DND-41 (cell line): ENCODE measurements around the gene MAP2K4.

Experiments used
- CTCF ChIP-seq: IDR thresholded peaks from 2 replicates; pipeline ENCODE4 v1.5.1; 2012; ENCODE audit warnings: borderline replicate concordance, low read length, moderate library complexity, mild to moderate bottlenecking; ENCODE audit not compliant: poor library complexity, severe bottlenecking; ENCODE audit errors: extremely low read depth
- EZH2 ChIP-seq: IDR thresholded peaks from 3 replicates; pipeline ENCODE4 v1.6.1; 2012; ENCODE audit warnings: borderline replicate concordance, low read depth, mild to moderate bottlenecking, moderate library complexity, low read length, inconsistent platforms; ENCODE audit not compliant: severe bottlenecking

GRCh38 chr17:12043702-12044101 lies 23.0 kb downstream of the MAP2K4 start:
- TF ChIP-seq CTCF (no peak), EZH2 (no peak)
